ENCODE measurements around the gene WBP2NL. TPM values are rescaled to one million over a fixed set of nuclear protein-coding genes. Genes with fewer than 3 reads are reported as not detected.

Gene WBP2NL
- polyA plus RNA-seq, 1 experiment, result 0.22 TPM

DNA sequence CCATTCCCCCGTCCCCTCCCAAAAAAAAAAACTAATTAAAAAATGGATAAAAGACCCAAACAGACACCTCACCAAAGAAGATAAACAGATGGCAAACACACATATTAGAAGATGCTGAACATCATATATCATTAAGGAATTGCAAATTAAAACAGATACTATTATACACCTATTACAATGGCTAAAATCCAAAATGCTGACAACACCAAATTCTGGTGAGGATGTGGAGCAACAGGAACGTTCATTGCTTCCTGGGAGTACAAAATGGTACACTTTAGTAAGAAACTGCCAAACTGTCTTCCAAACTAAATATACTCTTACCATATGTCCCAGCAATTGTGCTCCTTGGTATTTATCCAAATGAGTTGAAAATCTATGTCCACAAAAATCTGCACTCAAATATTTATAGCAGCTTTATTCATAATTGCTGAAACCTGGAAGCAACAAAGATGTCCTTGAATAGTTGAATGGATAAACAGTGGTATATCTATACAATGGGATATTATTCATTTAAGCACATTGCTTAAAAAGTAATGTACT lies 52.1 kb downstream of the WBP2NL start:
- H3K4me3 ChIP-seq (ENCODE audit: low read depth, low read length), result no peak overlapping the region
- TF ChIP-seq CTCF (IDR thresholded peaks at IDR 0.05; ENCODE audit: insufficient read depth, low read depth, low read length), result no peak
- no peaks in the 10 kb centered on the region for H3K27me3 ChIP-seq (ENCODE audit: control insufficient read depth, insufficient read depth, low read length)
- H3K36me3 ChIP-seq (ENCODE audit: control insufficient read depth, insufficient read depth, low read length), result no peaks in the 10 kb centered on the region
- ChIA-PET CTCF (no interaction called here), POLR2A (no interaction called here)
- DNase-seq (ENCODE audit: low read depth), result no peak

- no peak for DNase-seq (ENCODE audit: low read depth)
- TF ChIP-seq CTCF (IDR thresholded peaks at IDR 0.05; ENCODE audit: insufficient read depth, low read depth, low read length), result no peak
- Histone ChIP-seq H3K27me3 (ENCODE audit: control insufficient read depth, insufficient read depth, low read length) (no peaks in the 10 kb centered on the region), H3K4me3 (ENCODE audit: low read depth, low read length) (no peak overlapping the region), H3K36me3 (ENCODE audit: control insufficient read depth, insufficient read depth, low read length) (no peaks in the 10 kb centered on the region)
- POLR2A ChIA-PET, result no interaction called here
- CTCF ChIA-PET, result no interaction called here
Measured at GRCh38 chr22:42052765-42053164, 54.2 kb downstream of the WBP2NL start.

GRCh38 chr22:42056757-42057511 lies 58.3 kb downstream of the WBP2NL start:
- no peaks in the 10 kb centered on the region for H3K27me3 ChIP-seq (ENCODE audit: control insufficient read depth, insufficient read depth, low read length)
- H3K4me3 ChIP-seq (ENCODE audit: low read depth, low read length), result no peak overlapping the region
- H3K36me3 ChIP-seq (ENCODE audit: control insufficient read depth, insufficient read depth, low read length), result peaks cover 4% of the 10 kb centered on the region; the same call in 1 of the 2 replicates
- TF ChIP-seq CTCF (IDR thresholded peaks at IDR 0.05; ENCODE audit: insufficient read depth, low read depth, low read length), result no peak
- no peak for DNase-seq (ENCODE audit: low read depth)
- ChIA-PET CTCF (no interaction called here), POLR2A (no interaction called here)

GRCh38 chr22:42060489-42060888 lies 61.9 kb downstream of the WBP2NL start:
- H3K27me3 ChIP-seq (ENCODE audit: control insufficient read depth, insufficient read depth, low read length), result no peaks in the 10 kb centered on the region
- H3K4me3 ChIP-seq (ENCODE audit: low read depth, low read length), result no peak overlapping the region
- ChIA-PET CTCF (interaction anchor here (0.5 to 1.7 kb wide), 2 partner anchors 10 to 14 kb away, joined by 3 to 4 read pairs; partner anchors contain the start of gene PHETA2), POLR2A (no interaction called here)
- no peak for DNase-seq (ENCODE audit: low read depth)
- TF ChIP-seq CTCF (IDR thresholded peaks at IDR 0.05; ENCODE audit: insufficient read depth, low read depth, low read length), result no peak
- H3K36me3 ChIP-seq (ENCODE audit: control insufficient read depth, insufficient read depth, low read length), result peaks cover 7% of the 10 kb centered on the region

DNA sequence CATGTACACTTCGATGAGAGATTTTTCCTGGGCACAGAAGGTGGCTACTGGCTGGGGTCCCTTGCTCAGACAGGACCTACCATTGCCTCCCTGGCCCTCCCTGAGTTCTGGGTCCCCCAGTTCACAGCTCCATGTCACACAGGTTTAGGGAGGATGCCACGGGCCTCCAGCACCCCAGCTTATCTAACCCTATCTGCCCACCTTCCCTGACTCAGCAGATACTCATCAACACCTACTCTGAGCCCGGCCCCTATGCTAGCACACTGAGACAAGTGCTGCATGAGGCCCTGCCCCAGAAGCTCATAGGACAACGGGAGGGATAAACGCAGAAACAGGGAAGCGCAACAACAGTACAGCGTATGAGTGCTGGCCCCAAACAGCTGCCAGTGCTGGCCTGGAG lies 62.5 kb downstream of the WBP2NL start:
- no peak for DNase-seq (ENCODE audit: low read depth)
- peaks cover 7% of the 10 kb centered on the region for H3K36me3 ChIP-seq (ENCODE audit: control insufficient read depth, insufficient read depth, low read length)
- no peak overlapping the region for H3K4me3 ChIP-seq (ENCODE audit: low read depth, low read length)
- TF ChIP-seq CTCF (IDR thresholded peaks at IDR 0.05; ENCODE audit: insufficient read depth, low read depth, low read length), result no peak
- no peaks in the 10 kb centered on the region for H3K27me3 ChIP-seq (ENCODE audit: control insufficient read depth, insufficient read depth, low read length)
- ChIA-PET CTCF (interaction anchor here (1.7 kb wide), 1 partner anchor 13 kb away, joined by 4 read pairs; the partner anchor contains the start of gene PHETA2), POLR2A (no interaction called here)

Measured in BJ (cell line).